Caco-2 (cell line): Measurements from ENCODE around the gene FOXN3. TPM values are rescaled to one million over a fixed set of nuclear protein-coding genes. Genes with fewer than 3 reads are reported as not detected.
"Not testable (repeated sequence)": the region's sequence is repeated elsewhere in the genome, so short reads cannot be mapped to it uniquely, and the experiment has no call there.

ENCODE experiments used
- BruUV-seq: library from RNA; stranded (reverse); fragments of 400-500 nt; replicated peaks from 2 replicates; lab custom pipeline; 2021; lab: Mats Ljungman, UMichigan
- CTCF ChIA-PET: fragments of 300-600 bp; sonication (Branson Sonifier 250); formaldehyde crosslinking; loops from one replicate; lab custom pipeline; 2022; ENCODE audit warnings: antibody characterized with exemption; lab: Charles Lee
- POLR2A ChIA-PET: fragments of 300-600 bp; sonication (Branson Sonifier 250); formaldehyde crosslinking; loops from one replicate; lab custom pipeline; 2022; ENCODE audit warnings: antibody characterized with exemption; lab: Charles Lee
- DNase-seq, 2 experiments: peaks; one replicate each; pipeline versions ENCODE4 v3.0.0 to v3.0.0-alpha.2; 2020 to 2022
- H3K27me3 ChIP-seq: replicated peaks from 2 replicates; pipeline ENCODE4 v1.6.0; 2011; ENCODE audit warnings: low read length; ENCODE audit not compliant: control insufficient read depth, insufficient read depth
- H3K36me3 ChIP-seq: 2 replicates; pipeline ENCODE4 v1.5.1; 2011; ENCODE audit warnings: low read length; ENCODE audit not compliant: control insufficient read depth, insufficient read depth
- H3K4me1 ChIP-seq: fragments of 250-450 bp; sonication (Bioruptor Pico); 2 replicates; pipeline ENCODE4 v1.5.1; 2020; ENCODE audit warnings: mild to moderate bottlenecking
- H3K4me3 ChIP-seq: 2 replicates; pipeline ENCODE4 v1.5.1; 2011; ENCODE audit warnings: low read depth, mild to moderate bottlenecking, control low read depth, low read length
- H3K9me3 ChIP-seq: fragments of 250-450 bp; sonication (Bioruptor Pico); 2 replicates; pipeline ENCODE4 v1.5.1; 2020; ENCODE audit warnings: mild to moderate bottlenecking, moderate library complexity
- H3K27ac Mint-ChIP-seq: one replicate; pipeline ENCODE4 v1.8.0; 2022; ENCODE audit warnings: mixed read lengths; ENCODE audit not compliant: unreplicated experiment
- H3K27me3 Mint-ChIP-seq: one replicate; pipeline ENCODE4 v1.8.0; 2022; ENCODE audit warnings: mixed read lengths; ENCODE audit not compliant: insufficient read depth, unreplicated experiment
- H3K36me3 Mint-ChIP-seq: one replicate; pipeline ENCODE4 v1.8.0; 2022; ENCODE audit warnings: mild to moderate bottlenecking, mixed read lengths; ENCODE audit not compliant: insufficient read depth, unreplicated experiment
- H3K4me1 Mint-ChIP-seq: one replicate; pipeline ENCODE4 v1.8.0; 2022; ENCODE audit warnings: low read depth, mixed read lengths; ENCODE audit not compliant: unreplicated experiment
- H3K4me3 Mint-ChIP-seq: one replicate; pipeline ENCODE4 v1.8.0; 2022; ENCODE audit warnings: mild to moderate bottlenecking, moderate library complexity, mixed read lengths; ENCODE audit not compliant: unreplicated experiment
- H3K9me3 Mint-ChIP-seq: one replicate; pipeline ENCODE4 v1.8.0; 2022; ENCODE audit warnings: mixed read lengths; ENCODE audit not compliant: unreplicated experiment
- intact Hi-C: fragments of 100-400 bp; cut with micrococcal nuclease; formaldehyde crosslinking; loops from one replicate; pipeline ENCODE4 v1.10.0; 2022; ENCODE audit not compliant: unreplicated experiment
- total RNA-seq: library from RNA; stranded (reverse); gene quantifications from 2 replicates; pipeline ENCODE4 v1.2.3, GENCODE V29; 2022
- TF ChIP-seq, protein P1 (sequence below), 2 experiments: fragments of 200-600 bp in 1 of 2; IDR thresholded peaks; 1 replicate in 1 of 2; 2 replicates in 1 of 2; pipeline versions ENCODE4 v1.5.1 to v1.8.0; 2011 to 2022; ENCODE audit warnings: antibody characterized with exemption in 1 of 2, control low read depth in 1 of 2, inconsistent platforms in 1 of 2, low read depth in 1 of 2, low read length in 1 of 2, mild to moderate bottlenecking in 1 of 2, moderate library complexity in 1 of 2; ENCODE audit not compliant: insufficient read depth in 1 of 2, severe bottlenecking in 1 of 2, unreplicated experiment in 1 of 2

FOXN3 gene
- total RNA-seq, 1 experiment from 2014 or later = 20.6 TPM

DNA sequence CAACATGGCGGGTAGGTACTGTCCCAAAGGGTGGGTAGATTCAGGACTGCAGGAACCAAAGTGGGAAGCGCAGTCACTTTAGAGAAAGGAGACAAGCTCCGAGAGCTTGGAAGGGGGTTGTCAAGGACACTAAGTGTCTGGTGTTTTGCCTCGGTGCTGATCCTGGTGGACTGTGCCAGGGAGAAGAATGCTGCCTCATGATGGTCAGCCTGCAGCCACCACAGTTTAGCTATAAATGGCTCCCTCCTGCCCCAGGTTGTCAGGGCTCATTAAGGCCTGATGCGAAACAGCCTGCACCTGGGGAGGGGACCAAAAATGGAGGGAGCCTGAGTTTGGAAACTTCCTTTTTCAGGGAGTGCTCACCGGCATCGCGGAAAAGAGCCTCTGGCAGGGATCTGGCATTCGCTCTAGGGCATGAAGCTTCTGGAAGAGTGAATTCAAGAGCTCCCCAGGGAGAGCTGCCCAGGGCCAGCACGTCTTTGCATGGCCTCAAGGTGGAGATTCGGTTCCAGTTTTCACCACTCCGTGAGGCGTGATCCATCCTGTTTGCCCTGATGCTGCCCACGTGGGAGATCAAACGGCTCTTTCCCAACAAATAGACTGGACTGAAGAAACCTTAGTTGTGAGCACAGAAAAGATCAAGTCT, 164.0 kb downstream of the FOXN3 start:
- peak in 1 of 2 experiments; percentile 34 for DNase-seq
- intact Hi-C loops = loop anchor here (2.0 to 5.0 kb wide), 2 partner anchors 70 to 164 kb away; partner anchors contain the start of gene FOXN3
- no peaks in the 10 kb centered on the region for H3K27me3 ChIP-seq
- peaks cover 4% of the 10 kb centered on the region; the same call in 1 of the 2 replicates for H3K4me1 ChIP-seq
- no peaks in the 10 kb centered on the region for H3K9me3 Mint-ChIP-seq
- peaks cover 6% of the 10 kb centered on the region for H3K4me1 Mint-ChIP-seq
- no peaks in the 10 kb centered on the region for H3K9me3 ChIP-seq
- ChIA-PET CTCF (no interaction called here), POLR2A (no interaction called here)
- no peaks in the 10 kb centered on the region for H3K27me3 Mint-ChIP-seq
- no peak overlapping the region for H3K4me3 Mint-ChIP-seq
- no TSS peak for BruUV-seq
- TF ChIP-seq, protein P1, sequence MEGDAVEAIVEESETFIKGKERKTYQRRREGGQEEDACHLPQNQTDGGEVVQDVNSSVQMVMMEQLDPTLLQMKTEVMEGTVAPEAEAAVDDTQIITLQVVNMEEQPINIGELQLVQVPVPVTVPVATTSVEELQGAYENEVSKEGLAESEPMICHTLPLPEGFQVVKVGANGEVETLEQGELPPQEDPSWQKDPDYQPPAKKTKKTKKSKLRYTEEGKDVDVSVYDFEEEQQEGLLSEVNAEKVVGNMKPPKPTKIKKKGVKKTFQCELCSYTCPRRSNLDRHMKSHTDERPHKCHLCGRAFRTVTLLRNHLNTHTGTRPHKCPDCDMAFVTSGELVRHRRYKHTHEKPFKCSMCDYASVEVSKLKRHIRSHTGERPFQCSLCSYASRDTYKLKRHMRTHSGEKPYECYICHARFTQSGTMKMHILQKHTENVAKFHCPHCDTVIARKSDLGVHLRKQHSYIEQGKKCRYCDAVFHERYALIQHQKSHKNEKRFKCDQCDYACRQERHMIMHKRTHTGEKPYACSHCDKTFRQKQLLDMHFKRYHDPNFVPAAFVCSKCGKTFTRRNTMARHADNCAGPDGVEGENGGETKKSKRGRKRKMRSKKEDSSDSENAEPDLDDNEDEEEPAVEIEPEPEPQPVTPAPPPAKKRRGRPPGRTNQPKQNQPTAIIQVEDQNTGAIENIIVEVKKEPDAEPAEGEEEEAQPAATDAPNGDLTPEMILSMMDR (IDR thresholded peaks at IDR 0.05; ENCODE audit: insufficient read depth in 1 of 2, low read depth in 1 of 2, low read length in 1 of 2, severe bottlenecking in 1 of 2, unreplicated experiment in 1 of 2) = peak; percentile 11 to 20
- H3K36me3 Mint-ChIP-seq = no peaks in the 10 kb centered on the region
- no peaks in the 10 kb centered on the region for H3K36me3 ChIP-seq
- H3K27ac Mint-ChIP-seq = no peak overlapping the region
- H3K4me3 ChIP-seq = no peak overlapping the region

DNA sequence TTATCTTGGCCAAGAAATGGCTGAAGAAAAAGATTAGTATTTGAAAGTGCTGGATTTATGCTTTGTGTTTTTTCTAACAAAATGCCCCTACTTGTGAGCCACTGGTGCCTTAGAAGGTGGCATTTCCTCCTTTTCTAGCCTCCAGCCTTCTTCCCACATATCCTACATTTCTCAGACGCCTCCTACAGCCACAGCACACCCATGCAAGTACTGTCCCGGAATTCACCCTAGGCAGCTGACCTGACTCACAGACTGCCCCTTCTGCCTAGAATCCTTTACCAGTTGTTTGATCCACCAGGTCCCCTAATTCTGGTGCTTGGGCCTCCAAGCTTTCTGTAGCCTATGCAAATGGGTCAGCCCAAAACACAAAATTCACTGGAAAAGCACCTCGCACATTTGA, 166.0 kb downstream of the FOXN3 start:
- Mint-ChIP-seq H3K27me3 (no peaks in the 10 kb centered on the region), H3K4me1 (peaks cover 15% of the 10 kb centered on the region), H3K4me3 (no peak overlapping the region), H3K9me3 (no peaks in the 10 kb centered on the region), H3K36me3 (no peaks in the 10 kb centered on the region), H3K27ac (no peak overlapping the region)
- H3K4me3 ChIP-seq = no peak overlapping the region
- TF ChIP-seq, protein P1 (IDR thresholded peaks at IDR 0.05; ENCODE audit: insufficient read depth in 1 of 2, low read depth in 1 of 2, low read length in 1 of 2, severe bottlenecking in 1 of 2, unreplicated experiment in 1 of 2) = no peak
- peaks cover 10% of the 10 kb centered on the region for H3K4me1 ChIP-seq
- H3K36me3 ChIP-seq = no peaks in the 10 kb centered on the region
- H3K9me3 ChIP-seq = no peaks in the 10 kb centered on the region
- no peaks in the 10 kb centered on the region for H3K27me3 ChIP-seq
- intact Hi-C loops = loop anchor here (5.0 kb wide), 1 partner anchor 166 kb away; the partner anchor contains the start of gene FOXN3
- DNase-seq = no peak
- ChIA-PET POLR2A (no interaction called here), CTCF (no interaction called here)
- no TSS peak for BruUV-seq

DNA sequence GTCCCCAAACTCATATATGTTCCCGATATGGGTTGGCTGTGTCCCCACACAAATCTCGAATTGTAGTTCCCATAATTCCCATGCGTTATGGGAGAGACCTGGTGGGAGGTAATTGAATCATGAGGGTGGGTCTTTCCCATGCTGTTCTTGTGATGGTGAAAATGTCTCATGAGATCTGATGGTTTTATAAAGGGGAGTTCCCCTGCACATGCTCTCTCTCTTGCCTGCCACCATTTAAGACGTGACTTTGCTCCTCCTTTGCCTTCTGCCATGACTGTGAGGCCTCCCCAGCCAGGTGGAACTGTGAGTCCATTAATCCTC, 166.4 kb downstream of the FOXN3 start:
- H3K36me3 ChIP-seq, H3K36me3 Mint-ChIP-seq, H3K4me3 ChIP-seq, BruUV-seq, CTCF ChIA-PET, DNase-seq, H3K27me3 ChIP-seq, H3K4me1 ChIP-seq, POLR2A ChIA-PET, H3K4me3 Mint-ChIP-seq, H3K27me3 Mint-ChIP-seq, H3K9me3 Mint-ChIP-seq, H3K27ac Mint-ChIP-seq, H3K9me3 ChIP-seq: not testable (repeated sequence)
- H3K4me1 Mint-ChIP-seq = peaks cover 15% of the 10 kb centered on the region
- intact Hi-C loops = loop anchor here (5.0 kb wide), 1 partner anchor 167 kb away; the partner anchor contains the start of gene FOXN3
